Neural cell (in vitro differentiated cells): ENCODE results near the gene SARS1.

Experiments used
- EP300 ChIP-seq: fragments of 450-650 bp; conservative IDR thresholded peaks from 2 replicates; pipeline ENCODE4 v1.6.1; 2014; ENCODE audit warnings: antibody characterized with exemption, mild to moderate bottlenecking, moderate library complexity; ENCODE audit not compliant: poor library complexity, severe bottlenecking
- POLR2AphosphoS5 ChIP-seq: IDR thresholded peaks from 2 replicates; pipeline ENCODE4 v1.6.1; 2012
- SMC3 ChIP-seq: fragments of 450-650 bp; conservative IDR thresholded peaks from 2 replicates; pipeline ENCODE4 v1.6.1; 2014; ENCODE audit warnings: antibody characterized with exemption, mild to moderate bottlenecking, moderate library complexity; ENCODE audit not compliant: poor library complexity
- TF ChIP-seq, protein P1 (sequence below): fragments of 450-650 bp; IDR thresholded peaks from 2 replicates; pipeline ENCODE4 v1.5.1; 2014; ENCODE audit warnings: antibody characterized with exemption, mild to moderate bottlenecking, moderate library complexity; ENCODE audit not compliant: poor library complexity, severe bottlenecking

DNA sequence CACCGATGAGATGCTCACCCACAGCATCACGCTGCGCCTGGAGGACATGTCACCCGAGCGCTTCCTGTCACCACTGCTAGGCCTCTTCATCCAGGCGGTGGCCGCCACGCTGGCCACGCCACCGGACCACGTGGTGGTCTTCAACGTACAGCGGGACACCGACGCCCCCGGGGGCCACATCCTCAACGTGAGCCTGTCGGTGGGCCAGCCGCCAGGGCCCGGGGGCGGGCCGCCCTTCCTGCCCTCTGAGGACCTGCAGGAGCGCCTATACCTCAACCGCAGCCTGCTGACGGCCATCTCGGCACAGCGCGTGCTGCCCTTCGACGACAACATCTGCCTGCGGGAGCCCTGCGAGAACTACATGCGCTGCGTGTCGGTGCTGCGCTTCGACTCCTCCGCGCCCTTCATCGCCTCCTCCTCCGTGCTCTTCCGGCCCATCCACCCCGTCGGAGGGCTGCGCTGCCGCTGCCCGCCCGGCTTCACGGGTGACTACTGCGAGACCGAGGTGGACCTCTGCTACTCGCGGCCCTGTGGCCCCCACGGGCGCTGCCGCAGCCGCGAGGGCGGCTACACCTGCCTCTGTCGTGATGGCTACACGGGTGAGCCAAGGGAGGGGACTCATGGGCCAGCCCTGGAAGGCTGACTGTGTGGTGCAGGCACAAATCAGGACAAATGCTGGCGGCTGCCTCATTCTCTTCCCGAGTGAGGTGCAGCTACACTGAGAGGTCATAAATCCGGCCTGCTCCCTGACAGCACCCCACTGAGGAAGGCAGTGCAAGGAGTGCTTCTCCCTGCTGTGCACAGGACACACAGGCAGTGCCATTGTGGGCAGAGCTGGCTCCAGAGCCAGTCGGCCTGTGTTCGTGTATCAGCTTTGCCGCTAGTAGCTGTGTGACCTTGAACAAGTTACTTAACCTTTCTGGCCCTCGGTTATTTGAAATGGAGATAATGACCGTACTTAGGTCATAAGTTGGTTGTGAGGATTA is 45.1 kb downstream of the SARS1 start:
- TF ChIP-seq, protein P1, sequence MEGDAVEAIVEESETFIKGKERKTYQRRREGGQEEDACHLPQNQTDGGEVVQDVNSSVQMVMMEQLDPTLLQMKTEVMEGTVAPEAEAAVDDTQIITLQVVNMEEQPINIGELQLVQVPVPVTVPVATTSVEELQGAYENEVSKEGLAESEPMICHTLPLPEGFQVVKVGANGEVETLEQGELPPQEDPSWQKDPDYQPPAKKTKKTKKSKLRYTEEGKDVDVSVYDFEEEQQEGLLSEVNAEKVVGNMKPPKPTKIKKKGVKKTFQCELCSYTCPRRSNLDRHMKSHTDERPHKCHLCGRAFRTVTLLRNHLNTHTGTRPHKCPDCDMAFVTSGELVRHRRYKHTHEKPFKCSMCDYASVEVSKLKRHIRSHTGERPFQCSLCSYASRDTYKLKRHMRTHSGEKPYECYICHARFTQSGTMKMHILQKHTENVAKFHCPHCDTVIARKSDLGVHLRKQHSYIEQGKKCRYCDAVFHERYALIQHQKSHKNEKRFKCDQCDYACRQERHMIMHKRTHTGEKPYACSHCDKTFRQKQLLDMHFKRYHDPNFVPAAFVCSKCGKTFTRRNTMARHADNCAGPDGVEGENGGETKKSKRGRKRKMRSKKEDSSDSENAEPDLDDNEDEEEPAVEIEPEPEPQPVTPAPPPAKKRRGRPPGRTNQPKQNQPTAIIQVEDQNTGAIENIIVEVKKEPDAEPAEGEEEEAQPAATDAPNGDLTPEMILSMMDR = no peak
- TF ChIP-seq EP300 = no peak
- TF ChIP-seq POLR2AphosphoS5 = no peak
- TF ChIP-seq SMC3 = no peak
